HepG2 (cell line): ENCODE measurements around the gene MEF2B. TPM values are rescaled to one million over a fixed set of nuclear protein-coding genes. Genes with fewer than 3 reads are reported as not detected.

Source experiments
- AKNA ChIP-seq: sonication (generic); formaldehyde crosslinking; IDR thresholded peaks from 2 replicates; pipeline ENCODE4 v1.4.0; 2020; ENCODE audit warnings: missing genetic modification reagents, borderline replicate concordance
- BRCA1 ChIP-seq: sonication (generic); formaldehyde crosslinking; IDR thresholded peaks from 2 replicates; pipeline ENCODE4 v1.4.0; 2020; ENCODE audit warnings: missing genetic modification reagents
- GPN1 ChIP-seq: sonication (generic); formaldehyde crosslinking; IDR thresholded peaks from 2 replicates; pipeline ENCODE4 v1.5.1; 2020; ENCODE audit warnings: missing genetic modification reagents, borderline replicate concordance
- HMG20B ChIP-seq: conservative IDR thresholded peaks from 2 replicates; pipeline ENCODE4 v1.6.1; 2016; ENCODE audit warnings: missing genetic modification reagents, missing compliant biosample characterization
- IRF9 ChIP-seq: sonication (generic); formaldehyde crosslinking; IDR thresholded peaks from 2 replicates; pipeline ENCODE4 v1.8.0; 2022; ENCODE audit warnings: missing genetic modification reagents, mild to moderate bottlenecking, borderline replicate concordance
- KDM3A ChIP-seq: IDR thresholded peaks from 2 replicates; pipeline ENCODE4 v1.6.1; 2018; ENCODE audit warnings: low read depth, missing compliant biosample characterization
- LRRFIP1 ChIP-seq: sonication (generic); formaldehyde crosslinking; conservative IDR thresholded peaks from 2 replicates; pipeline ENCODE4 v1.4.0; 2020; ENCODE audit warnings: missing genetic modification reagents
- MEIS2 ChIP-seq: sonication (generic); formaldehyde crosslinking; IDR thresholded peaks from 2 replicates; pipeline ENCODE4 v1.9.0; 2021; ENCODE audit warnings: mild to moderate bottlenecking, missing genetic modification reagents
- NR0B2 ChIP-seq: sonication (generic); formaldehyde crosslinking; IDR thresholded peaks from 2 replicates; pipeline ENCODE4 v1.4.0; 2020; ENCODE audit warnings: mild to moderate bottlenecking, missing genetic modification reagents
- PITX1 ChIP-seq: sonication (generic); formaldehyde crosslinking; IDR thresholded peaks from 2 replicates; pipeline ENCODE4 v1.5.1; 2020; ENCODE audit warnings: mild to moderate bottlenecking, missing genetic modification reagents
- SP2 ChIP-seq: sonication (generic); formaldehyde crosslinking; IDR thresholded peaks from 2 replicates; pipeline ENCODE4 v1.5.1; 2020; ENCODE audit warnings: mild to moderate bottlenecking, missing genetic modification reagents
- STAG1 ChIP-seq: sonication (generic); formaldehyde crosslinking; IDR thresholded peaks from 2 replicates; pipeline ENCODE4 v1.4.0; 2020; ENCODE audit warnings: missing genetic modification reagents
- ZFP90 ChIP-seq: sonication (generic); formaldehyde crosslinking; IDR thresholded peaks from 2 replicates; pipeline ENCODE4 v1.8.0; 2022; ENCODE audit warnings: missing genetic modification reagents, mild to moderate bottlenecking, inconsistent platforms, borderline replicate concordance
- ZNF121 ChIP-seq: sonication (generic); formaldehyde crosslinking; IDR thresholded peaks from 2 replicates; pipeline ENCODE4 v1.5.0; 2020; ENCODE audit warnings: mild to moderate bottlenecking, missing genetic modification reagents
- ZNF720 ChIP-seq: sonication (generic); formaldehyde crosslinking; IDR thresholded peaks from 2 replicates; pipeline ENCODE4 v1.4.0; 2020; ENCODE audit warnings: missing genetic modification reagents
- ZNF747 ChIP-seq: sonication (generic); formaldehyde crosslinking; IDR thresholded peaks from 2 replicates; pipeline ENCODE4 v1.8.1; 2023; ENCODE audit warnings: missing genetic modification reagents, mild to moderate bottlenecking, borderline replicate concordance
- ZNF792 ChIP-seq: IDR thresholded peaks from 2 replicates; pipeline ENCODE4 v1.6.1; 2016
- polyA plus RNA-seq, 8 experiments: library from polyadenylated mRNA; depleted of rRNA in 3 of 8; stranded (reverse) in 7 of 8; unstranded in 1 of 8; fragments of >200 nt; fragmentation: Illumina TruSeq in 4 of 8; extraction: Trizol in 4 of 8; gene quantifications; 2 replicates each; pipeline versions ENCODE4 v1.2.1 to v1.2.3, GENCODE V29; 2011 to 2016; ENCODE audit warnings: low read depth in 4 of 8, missing spikeins in 1 of 8, mixed read lengths in 1 of 8; ENCODE audit not compliant: insufficient read depth in 1 of 8
- total RNA-seq, 5 experiments: library from RNA; depleted of rRNA; stranded (reverse); fragments of >200 nt; fragmentation: Illumina TruSeq; extraction: Trizol; gene quantifications; 2 replicates each; pipeline ENCODE4 v1.2.3, GENCODE V29; 2016; ENCODE audit warnings: low read depth in 1 of 5
- TF ChIP-seq, protein P1 (sequence below): sonication (generic); formaldehyde crosslinking; IDR thresholded peaks from 2 replicates; pipeline ENCODE4 v1.5.1; 2020; ENCODE audit warnings: missing genetic modification reagents, mild to moderate bottlenecking, borderline replicate concordance

Gene MEF2B
- total and polyA plus RNA-seq, 2 of the 13 experiments (the other 11 are each of a cell fraction or from before 2014, with no cell fraction given) = 1.2 to 1.7 TPM

DNA sequence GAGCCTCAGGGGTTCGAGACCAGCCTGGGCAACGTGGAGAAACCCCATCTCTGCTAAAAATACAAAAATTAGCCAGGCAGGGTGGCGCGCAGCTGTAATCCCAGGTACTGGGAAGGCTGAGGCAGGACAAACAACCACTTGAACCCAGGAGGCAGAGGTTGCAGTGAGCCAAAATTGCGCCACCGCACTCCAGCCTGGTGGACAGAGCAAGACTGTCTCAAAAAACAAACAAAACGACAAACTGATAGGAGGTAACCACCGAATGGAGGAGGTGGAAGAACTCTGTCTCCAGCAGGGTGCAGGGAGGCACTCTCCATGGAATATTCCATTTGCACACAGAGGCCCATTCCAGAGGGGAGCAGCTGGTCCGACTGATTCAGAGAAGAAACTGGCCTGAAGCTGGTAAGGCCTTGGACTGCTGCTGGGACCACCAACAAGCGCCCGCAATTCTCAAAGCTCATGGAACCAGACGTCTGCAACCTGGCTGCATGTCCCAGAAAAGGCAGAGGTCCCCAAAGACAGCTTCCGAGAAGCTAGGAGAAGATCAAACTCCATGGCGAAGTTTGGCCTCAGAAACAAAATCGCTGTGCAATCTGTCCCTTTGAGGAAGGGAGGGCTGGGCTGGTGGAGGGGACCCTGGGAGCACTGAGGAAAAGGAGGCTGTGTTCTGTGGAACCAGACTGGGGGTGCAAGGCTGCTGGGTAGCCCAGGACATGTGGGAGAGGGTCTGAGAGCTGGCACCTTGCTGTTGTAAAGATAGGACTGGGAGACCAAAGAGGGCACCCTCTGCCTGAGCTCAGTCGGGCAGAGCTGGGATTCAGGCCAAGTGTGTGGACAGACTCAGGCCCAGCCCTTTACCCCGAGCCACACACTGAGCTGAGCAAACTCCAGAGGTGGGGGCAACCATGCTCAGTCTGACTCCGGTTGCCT is 71.1 kb downstream of the MEF2B start (continued):
- TF ChIP-seq ZNF121 (CRISPR knock-in tag) (peak; percentile 20; the same call in 1 of the 2 replicates), ZFP90 (CRISPR knock-in tag) (no peak), SP2 (no peak; the same call in 1 of the 2 replicates), NR0B2 (no peak), ZNF792 (CRISPR knock-in tag) (no peak; the same call in 1 of the 2 replicates), MEIS2 (peak; percentile 60; the same call in 1 of the 2 replicates), LRRFIP1 (CRISPR knock-in tag) (no peak), STAG1 (CRISPR knock-in tag) (peak; percentile 17; the same call in 1 of the 2 replicates), PITX1 (peak; percentile 81), ZNF747 (peak; percentile 48; the same call in 1 of the 2 replicates), GPN1 (CRISPR knock-in tag) (no peak), HMG20B (CRISPR knock-in tag) (no peak), KDM3A (CRISPR knock-in tag) (peak; percentile 30; the same call in 1 of the 2 replicates), AKNA (CRISPR knock-in tag) (no peak), ZNF720 (CRISPR knock-in tag) (no peak), IRF9 (CRISPR knock-in tag) (peak; percentile 38; the same call in 1 of the 2 replicates), BRCA1 (CRISPR knock-in tag) (no peak)
- TF ChIP-seq, protein P1, sequence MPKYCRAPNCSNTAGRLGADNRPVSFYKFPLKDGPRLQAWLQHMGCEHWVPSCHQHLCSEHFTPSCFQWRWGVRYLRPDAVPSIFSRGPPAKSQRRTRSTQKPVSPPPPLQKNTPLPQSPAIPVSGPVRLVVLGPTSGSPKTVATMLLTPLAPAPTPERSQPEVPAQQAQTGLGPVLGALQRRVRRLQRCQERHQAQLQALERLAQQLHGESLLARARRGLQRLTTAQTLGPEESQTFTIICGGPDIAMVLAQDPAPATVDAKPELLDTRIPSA (CRISPR knock-in tag) = no peak
